NCI-H446 treated with DMSO at 0.1 percent for 48 hours (cell line): ENCODE data around the gene PINK1.
"Not testable (repeated sequence)": the region's sequence is repeated elsewhere in the genome, so short reads cannot be mapped to it uniquely, and the experiment has no call there.

Experiments used
- DNase-seq: peaks from one replicate; lab custom pipeline; 2025; lab: John Stamatoyannopoulos, UW

Gene PINK1

DNA sequence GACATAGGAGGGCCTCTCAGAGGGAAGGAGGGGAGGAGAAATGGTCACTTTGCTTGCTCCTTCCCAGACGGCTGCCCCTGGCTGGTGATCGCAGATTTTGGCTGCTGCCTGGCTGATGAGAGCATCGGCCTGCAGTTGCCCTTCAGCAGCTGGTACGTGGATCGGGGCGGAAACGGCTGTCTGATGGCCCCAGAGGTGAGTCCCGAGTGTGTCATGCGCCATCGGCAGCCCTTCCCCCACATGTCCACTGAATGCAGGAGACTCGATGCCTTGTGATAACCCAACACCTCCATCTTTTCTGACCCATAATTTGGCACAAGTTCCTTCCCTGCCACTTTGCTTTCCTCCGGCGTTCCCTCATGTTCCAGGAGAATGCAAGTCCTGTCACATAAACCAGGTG, 15.2 kb downstream of the PINK1 start:
- no peak for DNase-seq

DNA sequence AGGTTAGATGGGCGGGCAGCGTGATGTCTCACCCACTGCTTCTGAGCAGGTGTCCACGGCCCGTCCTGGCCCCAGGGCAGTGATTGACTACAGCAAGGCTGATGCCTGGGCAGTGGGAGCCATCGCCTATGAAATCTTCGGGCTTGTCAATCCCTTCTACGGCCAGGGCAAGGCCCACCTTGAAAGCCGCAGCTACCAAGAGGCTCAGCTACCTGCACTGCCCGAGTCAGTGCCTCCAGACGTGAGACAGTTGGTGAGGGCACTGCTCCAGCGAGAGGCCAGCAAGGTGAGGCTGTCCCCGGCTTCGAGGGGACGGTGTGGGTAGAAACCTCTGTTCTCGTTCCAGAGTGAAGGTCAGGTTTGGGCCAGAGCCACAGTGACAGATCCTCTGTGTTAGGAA, 15.7 kb downstream of the PINK1 start:
- no peak for DNase-seq

DNA sequence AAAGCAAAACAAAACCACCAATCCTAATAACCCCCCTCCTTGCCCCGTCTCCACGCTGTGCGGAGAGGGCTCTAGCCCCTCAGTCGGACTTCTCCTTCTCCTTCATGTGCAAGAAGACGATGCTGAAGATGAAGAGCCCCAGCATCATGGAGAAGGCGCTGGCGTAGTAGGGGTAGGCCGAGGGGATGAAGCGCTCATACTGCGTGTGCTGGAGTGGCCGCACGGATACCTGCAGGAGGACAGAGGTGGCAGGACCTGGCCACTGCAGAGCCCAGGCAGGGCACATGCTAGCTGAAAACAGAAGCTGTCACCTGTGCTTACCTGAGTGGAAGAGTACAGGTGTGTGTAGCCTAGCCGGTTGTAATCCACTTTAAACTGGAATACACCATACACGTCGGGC, 19.0 kb downstream of the PINK1 start:
- DNase-seq = no peak

DNA sequence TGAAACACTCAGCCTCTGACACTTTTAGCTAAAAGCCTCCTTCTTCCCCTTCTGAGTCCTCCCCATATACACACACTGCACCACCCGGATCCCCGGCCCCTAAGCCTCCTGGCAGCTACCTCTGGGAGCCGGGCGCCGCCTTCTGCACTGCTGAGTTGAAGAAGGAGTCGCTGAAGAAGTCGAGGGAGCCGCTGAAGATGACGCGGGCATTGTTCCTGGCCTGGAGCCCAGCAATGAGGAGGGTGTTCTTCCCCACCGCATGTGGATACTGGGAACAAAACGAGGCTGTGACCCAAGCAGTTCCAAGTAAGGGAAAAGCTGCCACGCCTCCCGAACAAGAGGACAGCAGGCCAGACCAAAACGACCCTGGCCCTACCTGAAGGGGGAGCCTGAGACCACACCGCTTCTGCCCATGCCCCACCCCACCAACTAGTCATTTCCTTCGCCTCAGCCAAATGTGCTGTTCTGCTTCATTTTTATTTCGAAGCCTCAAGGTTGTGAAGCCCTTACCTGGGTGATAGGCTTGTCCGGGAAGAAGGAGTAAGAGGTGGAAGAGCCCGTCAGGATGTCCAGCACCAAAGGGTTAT, 20.9 kb downstream of the PINK1 start:
- no peak for DNase-seq

DNA sequence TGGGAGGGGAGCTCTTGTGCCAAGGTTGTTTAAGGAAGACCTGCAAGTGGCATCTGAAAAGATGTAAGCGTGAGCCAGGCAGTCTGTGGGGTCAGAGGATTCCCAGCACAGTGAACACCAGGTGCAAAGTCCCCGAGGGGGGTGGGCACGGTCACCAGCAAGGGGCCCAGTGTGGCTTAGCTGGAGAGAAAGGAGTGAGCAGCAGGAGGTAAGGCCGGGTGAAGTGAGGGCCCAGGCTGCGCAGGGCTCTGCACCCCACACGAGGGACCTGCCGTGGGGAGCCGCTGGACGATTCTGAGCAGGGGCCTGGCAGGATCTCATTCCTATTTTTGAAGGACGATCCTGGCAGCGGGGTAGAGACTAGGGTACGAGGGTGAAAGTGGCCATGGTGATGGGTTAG, 23.8 kb downstream of the PINK1 start:
- no peak for DNase-seq

DNA sequence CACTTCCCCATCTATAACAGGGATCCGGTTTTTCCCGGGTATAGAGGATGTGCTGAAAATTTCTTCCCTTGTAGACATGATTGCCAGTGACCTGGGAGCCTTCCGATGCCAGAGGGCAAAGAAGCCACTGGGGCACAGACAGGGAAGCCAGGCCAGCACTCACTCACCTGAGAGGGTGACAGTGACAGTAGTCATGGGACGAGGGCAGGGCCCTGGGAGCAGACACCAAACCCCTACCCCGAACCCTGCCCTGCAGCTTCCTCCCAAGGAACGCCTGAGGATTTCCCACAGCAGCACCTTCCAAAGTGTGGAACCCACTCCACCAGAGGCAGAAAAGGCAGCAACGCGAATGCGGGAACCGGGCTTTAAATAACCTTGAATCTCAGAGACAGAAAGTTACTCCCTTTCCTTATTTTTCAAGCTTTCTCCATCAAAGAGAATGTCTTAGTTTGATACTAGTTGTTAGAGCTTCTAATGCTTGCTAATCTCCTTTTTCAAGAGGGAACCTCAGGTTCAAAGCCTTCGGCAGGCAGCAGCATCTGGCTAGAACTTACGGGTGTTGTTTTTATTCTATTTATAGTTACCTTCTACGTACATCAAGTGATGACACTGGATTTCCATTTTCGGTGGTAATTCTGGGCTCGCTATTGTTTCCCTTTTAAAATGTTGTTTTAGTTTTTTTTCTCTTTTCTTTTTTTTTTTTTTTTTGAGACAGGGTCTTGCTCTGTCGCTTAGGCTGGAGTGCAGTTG, 25.1 kb downstream of the PINK1 start:
- DNase-seq = no peak

DNA sequence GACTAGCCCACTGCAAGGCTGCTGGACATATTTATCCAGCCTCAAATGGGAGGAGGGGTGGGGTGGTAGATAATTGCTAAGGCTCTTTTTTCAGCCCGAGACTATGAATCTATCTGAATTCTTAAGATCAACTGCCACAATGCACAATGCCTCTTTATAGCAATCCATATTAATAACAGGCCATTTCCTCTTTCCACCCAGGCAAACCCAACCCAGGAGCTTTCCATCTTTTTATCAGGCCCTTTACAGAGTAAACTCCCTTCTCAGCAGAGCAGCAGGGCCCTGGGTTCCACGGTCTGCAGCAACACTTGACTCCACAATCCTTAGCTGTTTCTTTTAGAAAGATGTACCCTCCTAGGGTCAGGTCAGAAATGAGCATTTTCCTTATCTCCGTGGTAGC, 27.1 kb downstream of the PINK1 start:
- no peak for DNase-seq

DNA sequence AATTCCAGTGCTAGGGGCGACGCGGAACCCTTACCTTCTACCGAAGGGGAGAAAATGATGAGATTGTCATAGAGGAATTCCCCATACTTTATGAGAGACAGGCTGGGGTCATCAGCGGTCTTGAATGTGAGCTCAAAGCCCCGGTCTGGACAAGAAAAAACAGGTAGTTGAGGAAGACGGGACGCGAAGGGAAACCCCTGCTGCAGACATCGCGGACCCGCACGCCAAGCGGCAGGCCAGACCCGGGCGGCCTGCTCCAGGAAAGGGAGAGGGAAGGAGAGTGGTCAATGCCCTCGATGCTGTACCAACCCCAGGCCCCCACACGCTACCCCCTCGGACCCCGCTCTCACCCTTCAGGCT, 27.6 kb downstream of the PINK1 start:
- no peak for DNase-seq

DNA sequence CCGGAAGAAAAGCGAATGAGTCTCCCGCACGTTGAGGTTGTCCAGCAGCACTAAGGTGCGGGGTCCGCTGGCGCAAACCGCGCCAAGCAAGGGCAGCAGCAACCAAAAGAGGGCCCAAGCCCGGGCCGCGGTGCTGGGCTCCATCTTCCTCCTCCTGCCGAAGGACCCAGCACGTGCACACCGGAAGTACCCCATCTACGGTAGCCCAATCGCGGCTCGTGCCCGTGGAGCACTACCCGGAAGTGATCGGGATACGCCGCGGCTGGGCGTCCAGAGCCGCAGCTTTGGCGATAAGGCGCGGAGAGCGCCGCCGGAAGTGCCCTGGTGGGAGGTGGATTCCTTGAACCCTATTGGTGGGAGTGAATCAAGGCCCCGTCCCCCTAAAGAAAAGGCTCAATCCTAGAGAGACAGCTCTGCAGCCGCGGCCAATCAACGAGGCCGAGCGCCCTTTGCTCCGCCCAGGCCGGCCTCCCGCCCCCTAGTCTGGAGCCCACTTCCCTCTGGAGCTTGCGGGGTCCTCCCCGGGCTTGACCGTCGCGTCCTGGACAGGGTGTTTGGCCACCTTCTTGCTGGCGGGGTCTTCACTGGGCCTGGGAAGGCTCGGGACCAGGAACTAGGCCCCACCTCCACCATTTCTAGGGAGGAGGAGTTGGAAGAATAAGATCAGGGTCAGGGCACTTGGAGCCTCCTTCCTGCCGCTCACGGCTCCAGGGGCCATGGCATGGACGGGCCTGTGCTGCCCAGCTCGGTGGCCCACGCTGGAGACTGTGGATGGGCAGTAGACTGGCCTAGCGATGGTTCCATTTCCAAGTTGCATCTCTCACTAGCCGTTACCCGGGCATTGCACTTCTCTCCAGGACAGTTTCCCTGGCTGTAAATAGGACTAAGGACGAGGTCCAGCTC, 28.2 kb downstream of the PINK1 start, which contains the start of gene DDOST:
Gene DDOST (minus strand): TSS at position 163 of the 903 bp plus-strand sequence. CDS start 19 bp downstream, at position 144.
- DNase-seq = peak; percentile 98

DNA sequence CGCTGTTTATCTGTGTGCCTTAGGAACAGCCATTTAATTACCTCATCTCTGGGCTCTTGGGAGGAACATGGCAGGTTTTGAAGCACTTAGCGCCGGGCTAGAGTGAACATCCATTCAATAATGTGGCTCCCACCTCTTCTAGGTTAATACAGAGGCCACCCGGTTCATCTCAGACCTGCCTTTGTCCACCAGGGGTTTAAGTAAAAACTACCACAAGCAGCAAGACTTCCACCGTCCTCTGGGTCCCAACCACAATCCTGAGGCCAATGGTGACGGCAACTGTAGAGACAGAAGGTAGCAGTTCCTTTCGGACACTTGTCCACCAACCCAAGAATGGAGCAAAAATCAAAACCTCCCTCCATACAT, 28.8 kb downstream of the PINK1 start:
- DNase-seq = no peak

DNA sequence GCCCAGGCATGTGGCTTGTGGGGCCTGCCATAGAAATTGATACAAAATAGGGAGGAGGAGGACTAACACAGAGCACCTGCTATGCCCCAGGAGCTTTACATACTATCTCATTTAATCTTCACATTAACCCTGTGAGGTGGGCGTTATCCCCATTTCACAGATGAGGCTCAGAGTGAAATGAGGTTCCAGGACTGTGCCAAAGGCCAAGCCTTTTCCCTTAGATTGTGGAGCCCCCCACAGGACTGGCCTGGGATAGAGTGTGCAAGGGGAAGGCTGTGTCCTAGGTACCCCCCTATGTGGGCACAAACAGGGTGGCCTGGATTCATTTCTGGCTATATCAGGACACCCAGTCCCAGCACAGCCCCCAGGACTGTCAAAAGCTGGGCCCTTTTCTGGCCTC, 30.1 kb downstream of the PINK1 start:
- DNase-seq = no peak

DNA sequence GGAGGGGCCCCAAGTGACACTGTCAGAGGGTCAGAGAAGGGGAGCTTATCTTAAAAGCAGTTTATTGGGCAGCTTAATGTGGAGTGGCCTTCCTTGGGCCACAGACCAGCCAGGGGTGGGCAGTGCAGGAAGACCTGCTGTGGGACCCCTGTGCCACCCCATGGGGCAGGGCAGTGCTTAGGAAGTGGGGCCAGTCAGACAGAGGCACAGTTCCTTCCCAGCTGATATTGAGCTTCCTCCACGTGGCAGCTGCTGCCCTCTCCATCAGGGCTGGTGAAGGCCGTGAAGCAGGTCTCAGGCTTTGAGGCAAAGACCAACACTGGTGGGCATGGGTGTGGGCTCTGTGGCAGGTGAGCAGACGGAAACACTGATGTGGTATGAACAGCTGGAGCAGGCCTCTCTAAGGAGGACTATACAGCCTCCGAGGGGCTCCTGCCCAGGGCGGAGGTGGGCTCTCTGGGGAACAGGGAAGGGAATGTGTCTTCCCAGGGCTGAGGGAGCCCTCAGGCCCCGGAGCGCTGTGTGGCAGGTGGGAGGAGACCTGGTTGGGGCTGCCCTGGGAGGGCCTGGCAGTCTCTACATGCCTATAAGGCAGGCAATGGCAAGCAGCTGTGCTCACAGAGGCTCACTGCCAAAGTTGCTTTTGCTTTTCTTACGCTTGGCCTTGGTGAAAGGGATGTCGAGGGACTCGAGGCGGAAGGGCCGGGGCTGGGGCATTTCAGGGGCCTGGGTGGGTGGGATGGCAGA, 30.9 kb downstream of the PINK1 start:
- DNase-seq = no peak

DNA sequence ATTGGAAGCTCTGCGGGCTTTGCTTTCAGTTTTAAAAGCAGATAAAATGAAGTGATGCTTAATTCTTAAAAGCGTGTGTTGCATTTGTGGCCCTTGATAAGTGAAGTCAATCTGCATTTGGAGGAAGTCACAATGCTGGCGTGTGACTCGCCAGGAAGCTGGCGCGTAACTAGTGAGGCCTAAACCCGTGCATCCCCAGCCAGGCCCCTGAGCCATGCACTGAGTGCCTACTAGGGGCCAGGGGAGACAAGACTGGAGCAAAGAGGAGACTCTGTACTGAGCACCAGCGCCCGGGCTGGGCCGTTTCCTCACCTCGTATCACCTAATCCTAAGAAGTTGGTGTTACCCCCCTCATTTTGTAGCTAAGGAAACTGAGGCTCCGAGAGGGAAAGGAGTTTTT, 32.5 kb downstream of the PINK1 start:
- DNase-seq = no peak

DNA sequence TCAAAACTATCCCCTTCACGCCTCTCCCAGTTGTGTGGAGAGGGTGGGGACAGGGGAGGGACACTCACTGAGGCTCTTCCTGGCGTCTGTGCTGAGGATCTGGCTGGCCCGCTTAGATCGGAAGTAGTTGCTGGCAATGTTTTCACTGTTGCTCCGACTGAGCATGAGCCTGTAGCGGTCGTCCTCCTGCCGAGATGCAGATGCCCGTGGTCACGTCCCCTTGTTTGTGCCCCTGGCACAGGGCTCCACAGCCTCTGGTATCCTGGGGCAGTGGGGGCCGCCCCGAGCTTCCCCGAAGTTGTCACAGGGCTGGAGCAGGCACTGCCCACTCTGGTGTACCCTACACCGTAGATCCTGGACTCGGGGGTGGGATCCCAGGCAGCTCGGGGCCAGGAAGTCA, 32.9 kb downstream of the PINK1 start:
- DNase-seq = no peak

DNA sequence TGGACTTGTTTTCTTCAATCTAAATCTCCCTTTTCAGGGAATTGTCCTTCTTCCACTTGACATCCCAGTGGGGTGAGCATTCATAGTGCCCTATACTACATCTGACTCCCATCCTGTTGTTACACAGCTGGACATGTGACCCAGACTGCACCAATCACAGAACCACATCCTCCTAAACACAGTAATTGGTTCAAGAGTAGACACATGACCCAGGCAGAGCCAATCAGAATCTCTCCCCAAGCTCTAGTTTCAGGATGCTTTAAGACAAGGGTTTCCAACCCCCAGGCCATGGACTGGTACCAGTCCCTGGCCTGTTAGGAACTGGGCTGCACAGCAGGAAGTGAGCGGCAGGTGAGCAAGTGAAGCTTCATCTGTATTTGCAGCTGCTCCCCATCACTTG, 33.5 kb downstream of the PINK1 start:
- no peak for DNase-seq

DNA sequence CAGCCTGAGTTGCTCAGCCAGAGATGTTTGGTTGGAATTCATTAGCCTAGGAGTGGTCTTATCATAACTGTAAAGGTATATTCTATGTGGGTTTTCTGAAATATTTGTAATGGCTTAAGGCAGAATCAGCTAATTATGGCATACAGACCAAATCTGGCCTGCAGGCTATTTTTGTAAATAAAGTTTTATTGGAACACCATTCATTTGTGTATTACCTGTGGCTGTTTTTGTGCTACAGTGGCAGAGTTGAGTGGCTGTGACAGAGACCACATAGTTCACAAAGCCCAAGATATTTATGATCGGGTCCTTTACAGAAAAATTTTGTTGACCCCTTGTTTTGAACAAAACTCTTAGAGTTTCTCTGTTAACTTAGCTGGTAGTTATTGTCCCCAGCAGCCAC, 35.3 kb downstream of the PINK1 start:
- no peak for DNase-seq

DNA sequence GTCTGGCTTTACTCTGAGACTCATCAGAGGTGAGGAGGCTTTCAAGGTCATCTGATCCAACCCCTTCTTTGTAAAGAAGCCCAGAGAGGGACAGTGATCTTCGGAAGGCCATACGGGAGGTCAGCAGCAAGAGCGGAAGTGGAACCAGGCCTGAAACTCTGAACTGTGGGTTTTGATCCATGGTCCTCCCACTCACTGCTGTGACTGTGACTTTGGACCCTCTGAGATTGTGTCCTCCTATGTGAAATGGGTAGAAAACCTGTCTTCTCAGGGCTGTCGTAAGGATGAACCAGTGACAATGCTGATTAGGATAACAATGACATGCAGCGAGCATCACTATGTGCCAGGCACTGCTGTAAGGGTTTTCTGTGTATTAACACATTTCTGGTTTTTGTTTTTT, 37.7 kb downstream of the PINK1 start:
- no peak for DNase-seq

DNA sequence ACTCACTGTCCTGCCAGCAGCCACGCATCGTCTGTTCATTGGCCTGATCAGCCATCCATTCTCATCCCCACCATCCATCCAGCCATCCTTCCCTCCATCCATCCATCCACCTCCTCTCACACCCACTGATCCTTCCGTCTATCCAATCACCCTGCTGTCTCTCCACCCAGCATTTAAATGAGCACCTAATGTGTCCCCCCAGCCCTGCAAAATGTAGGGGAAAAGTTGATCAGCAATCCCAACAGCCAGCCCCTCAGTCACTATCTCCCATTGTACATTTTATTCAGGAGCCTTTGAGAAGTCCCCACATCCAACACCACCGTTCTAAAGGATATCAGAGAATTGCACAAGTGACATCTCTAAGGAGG, 39.0 kb downstream of the PINK1 start:
- DNase-seq = no peak

DNA sequence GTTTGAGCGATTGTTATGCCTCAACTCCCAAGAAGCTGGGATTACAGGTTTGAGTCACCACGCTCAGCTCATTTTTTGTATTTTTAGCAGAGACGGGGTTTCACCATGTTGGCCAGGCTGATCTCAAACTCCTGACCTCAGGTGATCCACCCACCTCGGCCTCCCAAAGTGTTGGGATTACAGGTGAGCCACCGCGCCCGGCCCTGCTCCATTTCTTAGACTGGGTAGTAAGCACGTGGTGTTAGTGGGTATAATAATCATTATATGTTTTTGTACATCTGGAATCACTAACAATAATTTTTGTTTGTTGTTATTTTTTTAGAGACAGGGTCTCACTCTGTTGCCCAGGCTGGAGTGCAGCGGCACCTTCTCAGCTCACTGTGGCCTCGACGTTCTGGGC, 40.4 kb downstream of the PINK1 start:
- not testable (repeated sequence) for DNase-seq

DNA sequence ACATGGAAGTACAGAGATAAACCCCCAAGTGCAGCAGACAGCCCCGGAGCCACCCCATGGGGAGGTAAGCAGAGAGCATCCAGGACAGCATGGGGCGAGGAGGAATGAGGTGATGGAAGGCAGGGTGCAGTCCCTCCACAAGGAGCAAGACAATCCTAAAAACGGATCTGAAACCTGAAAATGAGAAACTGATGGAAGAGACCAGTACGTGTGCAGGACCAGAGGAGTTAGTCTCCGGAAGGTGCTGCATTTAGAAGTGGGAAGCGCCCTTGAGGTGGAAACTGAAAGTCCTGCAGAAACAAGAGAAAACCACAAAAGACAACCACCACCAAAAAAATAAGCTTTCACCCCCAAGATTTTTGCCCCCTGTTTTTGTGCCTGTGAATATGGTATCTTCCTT, 45.3 kb downstream of the PINK1 start:
- no peak for DNase-seq

DNA sequence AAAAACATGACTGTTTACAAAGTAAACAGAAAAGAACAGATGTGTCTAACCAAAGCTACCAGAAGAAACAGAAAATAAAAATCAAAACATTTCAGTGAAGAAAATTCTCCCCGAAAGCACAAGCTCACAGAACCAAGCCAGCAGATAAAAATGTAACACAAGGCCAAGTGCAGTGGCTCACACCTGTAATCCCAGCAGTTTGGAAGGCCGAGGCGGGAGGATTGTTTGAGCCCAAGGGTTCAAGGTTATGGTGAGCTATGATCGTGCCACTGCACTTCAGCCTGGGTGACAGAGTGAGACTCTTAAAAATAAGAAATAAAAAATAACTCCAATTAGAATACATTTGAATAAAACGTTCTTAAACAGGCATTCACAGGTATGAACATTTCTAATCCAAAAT, 47.0 kb downstream of the PINK1 start:
- DNase-seq = no peak

DNA sequence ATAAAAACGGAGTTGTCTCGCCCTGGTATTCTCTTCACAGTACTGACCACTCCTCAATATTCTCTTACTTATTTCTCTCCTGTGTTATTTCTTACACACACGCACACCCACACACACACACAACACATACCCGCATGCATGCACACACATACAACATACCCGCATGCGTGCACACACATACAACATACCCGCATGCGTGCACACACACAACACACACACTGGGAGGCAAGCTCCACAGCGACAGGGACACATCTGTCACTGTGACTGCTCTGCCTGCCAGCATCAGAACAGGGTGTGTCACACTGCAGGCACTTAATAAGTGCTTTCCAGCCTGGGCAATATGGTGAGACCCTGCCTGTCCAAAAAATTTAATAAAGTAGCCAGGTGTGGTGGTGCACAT, 48.7 kb downstream of the PINK1 start:
- DNase-seq = no peak
